Activated CD4-positive, CD25-positive, alpha-beta regulatory T cell treated with anti-CD3 and anti-CD28 coated beads, Interleukin-2, amount 50 U/mL, for 72 hours (primary cell): Measurements from ENCODE around the gene KRT6B.
"Not testable (repeated sequence)": the region's sequence is repeated elsewhere in the genome, so short reads cannot be mapped to it uniquely, and the experiment has no call there.

ENCODE experiments used
- DNase-seq: peaks from one replicate; pipeline ENCODE4 v3.0.0; 2021

The KRT6B gene

DNA sequence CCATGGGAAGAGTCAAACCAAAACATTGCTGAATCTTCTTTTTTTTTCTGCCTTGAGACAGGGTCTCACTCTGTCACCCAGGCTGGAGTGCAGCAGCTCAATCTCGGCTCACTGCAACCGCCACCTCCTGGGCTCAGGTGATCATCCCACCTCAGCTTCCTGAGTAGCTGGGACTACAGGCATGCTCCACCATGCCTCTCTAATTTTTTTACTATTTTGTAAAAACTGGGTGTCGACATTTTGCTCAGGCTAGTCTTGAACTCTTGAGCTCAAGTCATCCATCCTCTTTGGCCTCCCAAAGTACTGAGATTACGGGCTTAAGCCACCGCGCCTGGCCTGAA, 16.3 kb downstream of the KRT6B start:
- DNase-seq: no peak

- DNase-seq: no peak
Observed at GRCh38 chr12:52434760-52435530, 17.0 kb downstream of the KRT6B start.

DNA sequence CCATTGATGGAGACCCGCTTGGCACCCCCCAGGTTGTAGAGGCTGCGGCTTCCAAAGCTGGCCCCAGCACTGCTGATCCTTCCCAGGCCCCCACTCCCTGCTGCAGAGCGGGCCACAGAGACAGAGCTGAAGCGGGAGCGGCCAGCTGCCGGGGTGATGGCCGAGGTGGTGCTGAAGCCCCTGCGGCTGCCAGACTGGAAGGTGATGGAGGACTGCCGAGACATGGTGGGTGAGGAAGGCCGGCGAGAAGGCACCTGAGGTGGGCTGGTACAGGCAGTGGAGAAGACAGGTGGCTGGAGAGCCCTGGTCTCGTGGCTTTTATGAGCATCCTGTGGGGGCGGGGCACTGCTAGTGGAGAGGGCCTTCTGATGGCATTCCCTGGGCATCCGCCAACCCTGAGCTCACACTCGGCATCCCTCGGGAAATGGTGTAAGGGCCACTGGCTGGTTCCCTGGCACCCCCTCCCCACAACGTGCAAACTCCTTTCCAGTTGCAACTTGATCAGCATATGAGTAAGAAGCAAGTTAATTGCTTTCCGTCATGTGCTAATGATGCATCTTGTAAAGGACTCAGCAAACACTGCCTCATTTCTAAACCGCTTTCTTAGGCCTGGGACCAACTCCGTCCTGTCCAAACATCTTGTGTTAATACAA, 17.7 kb downstream of the KRT6B start, which contains the start of gene KRT75:
Gene KRT75, minus strand, starts transcription at position 291 of the 653 bp plus-strand sequence. Its CDS starts 67 bp downstream, at position 224.
- no peak for DNase-seq

GRCh38 chr12:52433501-52434080, 18.4 kb downstream of the KRT6B start:
- DNase-seq: no peak

- DNase-seq: no peak
Observed at GRCh38 chr12:52432559-52433207, 19.3 kb downstream of the KRT6B start.

- no peak for DNase-seq
Observed at GRCh38 chr12:52428121-52428520, 23.8 kb downstream of the KRT6B start.

DNA sequence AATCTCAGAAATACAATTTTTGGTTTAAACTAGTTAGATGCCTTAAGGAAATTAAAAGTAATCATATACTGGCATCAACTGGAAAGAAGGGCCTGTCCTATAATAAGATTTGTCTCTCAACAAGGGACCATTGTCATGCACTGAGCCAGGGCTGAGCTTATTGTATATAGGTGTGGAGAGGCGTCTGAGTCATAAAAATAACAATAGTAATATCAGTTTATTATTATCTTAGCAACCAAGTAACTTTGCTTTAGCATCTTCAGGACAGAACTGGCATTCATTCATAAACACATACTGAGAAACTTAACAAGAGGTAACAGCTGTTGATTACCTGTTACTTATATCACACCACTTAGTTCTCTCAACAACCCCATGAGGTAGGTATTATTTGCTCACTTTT, 24.9 kb downstream of the KRT6B start:
- DNase-seq: no peak

DNA sequence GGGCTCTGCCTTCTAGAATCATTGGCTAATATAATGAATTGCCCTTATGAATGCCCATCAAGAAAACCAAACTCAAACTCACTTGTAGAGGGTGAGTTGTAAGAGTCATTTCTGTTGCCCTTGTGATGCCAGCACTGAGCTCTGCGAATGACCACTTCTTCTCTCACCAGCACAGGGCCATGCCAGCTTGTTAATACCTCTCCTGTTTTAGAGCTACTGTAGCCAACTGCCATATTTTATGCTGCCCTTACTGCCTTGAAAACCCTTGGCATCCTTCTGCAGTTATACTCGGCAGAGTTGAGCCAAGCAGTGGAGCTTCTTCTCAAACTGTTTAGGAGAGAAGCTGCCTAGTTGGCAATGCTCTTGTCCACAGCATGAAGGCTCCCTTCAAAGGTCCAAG, 25.9 kb downstream of the KRT6B start:
- DNase-seq: no peak

DNA sequence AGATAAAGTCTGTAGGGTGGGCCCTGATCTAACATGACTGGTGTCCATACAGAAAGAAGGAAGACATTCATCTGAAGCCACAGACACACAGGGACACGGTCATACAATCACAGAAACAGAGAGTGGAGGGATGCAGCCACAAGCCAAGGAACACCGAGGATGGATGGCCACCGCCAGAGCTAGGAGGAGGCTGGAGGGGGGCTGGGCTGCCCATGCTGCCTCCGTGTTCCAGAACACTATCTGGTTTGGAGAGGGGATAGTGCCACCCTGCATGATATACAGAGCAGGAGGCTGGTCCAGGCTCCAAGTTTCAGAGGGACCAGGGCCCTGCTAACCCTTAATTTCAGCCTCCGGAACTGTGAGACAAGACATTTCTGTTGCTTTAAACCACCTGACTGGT, 26.5 kb downstream of the KRT6B start:
- DNase-seq: no peak

DNA sequence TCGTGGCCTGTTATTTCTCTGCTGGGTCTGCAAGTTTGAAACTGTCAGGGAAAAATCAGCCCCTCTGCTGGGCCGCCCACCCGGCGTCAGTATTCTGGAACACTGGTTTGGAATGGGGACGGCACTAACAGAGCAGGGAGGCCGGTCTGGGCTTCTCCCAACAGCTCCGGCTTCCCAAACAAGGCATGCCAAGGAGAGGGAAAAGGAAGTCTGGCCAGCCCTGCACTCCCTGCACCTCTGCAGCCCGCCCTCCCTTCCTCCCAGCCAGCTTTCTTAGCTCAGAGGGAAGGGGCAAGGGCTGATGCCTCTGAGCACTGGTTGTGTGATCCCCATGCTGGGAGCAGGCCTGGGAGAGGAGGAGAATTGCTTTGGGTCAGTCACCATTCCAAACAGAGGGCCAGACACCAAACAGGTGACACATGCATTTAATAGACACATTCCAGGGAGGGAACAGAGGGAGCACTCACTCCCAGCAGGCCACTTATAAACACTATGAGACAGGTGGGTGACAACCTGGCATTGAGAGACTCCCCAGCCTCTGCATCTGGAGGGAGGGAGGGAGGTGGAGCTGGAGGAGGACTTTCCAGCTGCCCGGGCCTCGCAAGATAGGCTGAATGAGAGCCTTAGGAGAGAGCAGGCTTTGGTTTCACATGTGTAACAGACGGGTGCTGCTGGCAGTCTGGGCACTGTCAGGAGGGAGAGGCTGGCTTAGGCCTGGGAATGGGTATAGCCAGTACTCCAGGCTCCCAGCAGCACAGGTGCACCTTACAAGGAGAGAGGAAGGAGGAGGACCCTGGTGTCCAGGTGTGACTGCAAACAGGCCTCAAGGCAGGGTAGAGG, 28.1 kb downstream of the KRT6B start:
- DNase-seq: no peak

GRCh38 chr12:52423035-52423434, 28.9 kb downstream of the KRT6B start:
- DNase-seq: no peak

- DNase-seq: no peak
Observed at GRCh38 chr12:52419656-52420055, 32.3 kb downstream of the KRT6B start.

DNA sequence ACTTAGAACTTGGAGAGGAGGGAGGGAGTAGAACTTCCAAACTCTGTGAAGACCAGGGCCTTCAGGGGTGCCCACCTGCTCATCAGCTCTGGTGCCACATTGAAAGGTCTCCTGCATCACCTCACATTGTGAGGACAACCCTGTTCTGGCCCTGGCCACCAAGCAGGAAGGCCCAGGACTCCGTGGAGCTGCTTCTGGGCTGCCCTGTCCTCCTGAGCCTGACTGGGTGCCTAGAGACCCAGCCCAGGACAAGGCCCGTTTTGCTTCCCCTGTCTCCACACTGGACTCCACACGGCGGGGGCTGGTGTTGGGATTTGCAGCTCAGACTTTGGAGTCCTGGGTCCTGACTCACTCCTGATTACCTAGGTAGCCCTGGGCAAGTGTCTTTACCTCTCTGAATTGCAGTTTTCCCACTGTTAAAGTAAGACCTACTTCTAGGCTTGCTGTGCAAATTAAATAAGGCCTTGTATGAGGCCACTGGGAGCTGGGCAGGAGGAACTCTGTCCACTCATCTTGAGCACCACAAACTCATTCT, 33.3 kb downstream of the KRT6B start:
- DNase-seq: no peak

DNA sequence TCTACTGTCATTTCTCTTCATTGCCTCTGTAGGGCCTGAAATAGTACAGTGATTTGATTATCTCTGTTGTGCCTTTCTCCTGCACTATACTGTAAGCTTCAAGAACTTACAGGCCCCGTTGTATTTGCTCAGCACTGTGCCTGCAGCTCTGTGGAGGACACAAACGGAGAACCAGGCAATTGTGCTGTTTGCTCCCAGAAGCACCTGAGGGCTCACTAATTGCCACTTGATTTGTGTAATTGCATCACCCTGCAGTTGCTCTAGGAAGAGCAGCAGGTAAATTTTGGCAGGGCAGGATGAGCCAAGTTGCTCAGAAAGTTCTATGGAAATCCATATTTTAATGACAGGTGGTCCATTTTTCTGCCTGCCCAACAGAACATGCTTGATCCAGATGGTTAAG, 34.2 kb downstream of the KRT6B start:
- DNase-seq: no peak

DNA sequence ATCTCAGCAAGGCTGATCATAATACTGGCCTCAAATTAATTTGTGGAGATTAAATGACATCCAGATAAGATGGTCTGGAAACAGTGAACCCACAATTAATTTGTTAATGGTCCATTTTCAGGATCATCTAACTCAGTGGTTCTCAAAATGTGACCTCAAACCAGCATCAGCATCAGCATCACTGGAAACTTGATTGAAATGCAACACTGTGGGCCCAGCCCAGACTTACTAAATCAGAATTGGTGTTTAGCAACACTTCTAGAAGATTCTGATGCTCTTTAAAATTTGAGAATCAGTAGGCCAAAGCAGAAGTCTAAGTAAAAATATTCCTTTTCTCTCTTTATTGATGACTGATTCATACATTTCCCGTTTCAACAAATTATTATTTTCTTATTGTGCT, 35.2 kb downstream of the KRT6B start:
- no peak for DNase-seq

DNA sequence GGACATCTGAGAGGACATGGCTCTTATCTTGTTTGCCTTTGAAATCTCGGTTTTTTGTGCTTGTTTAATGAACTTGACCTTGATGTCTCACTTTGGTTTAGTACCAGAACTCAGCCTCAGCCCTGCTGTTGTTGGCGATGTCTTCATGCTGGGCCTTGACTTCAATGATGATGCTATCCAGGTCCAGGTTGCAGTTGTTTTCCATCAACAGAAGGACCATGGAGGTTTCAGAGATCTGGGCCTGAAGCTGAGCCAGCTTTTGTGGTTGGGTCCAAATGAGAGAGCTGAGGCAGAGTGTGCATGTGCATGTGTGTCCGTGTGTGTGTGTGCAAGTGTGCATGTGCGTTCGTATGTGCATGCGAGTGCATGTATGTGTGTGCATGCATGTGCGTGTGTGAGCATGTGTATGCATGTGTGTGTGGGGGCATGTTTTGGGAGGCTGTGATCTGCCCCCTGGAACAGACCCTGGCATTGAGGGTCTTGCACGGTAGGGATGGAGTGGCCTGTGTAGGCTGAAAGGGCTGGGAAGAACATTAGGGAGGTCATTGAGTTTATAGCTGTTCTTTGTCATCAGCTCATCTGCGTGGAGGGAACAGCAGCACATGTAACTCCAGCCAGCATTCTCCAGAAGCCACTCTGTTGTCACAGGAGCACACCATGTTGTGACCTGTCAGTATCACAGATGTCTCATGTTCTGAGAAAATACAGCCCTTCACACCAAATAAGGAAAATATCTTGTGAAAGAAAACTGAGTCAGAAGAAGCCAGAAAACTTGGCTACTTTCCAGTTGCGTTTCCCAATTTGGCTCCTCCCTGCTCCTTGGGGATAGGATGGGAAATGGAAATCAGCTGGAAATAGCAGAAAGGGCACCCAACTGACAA, 35.8 kb downstream of the KRT6B start:
- DNase-seq: no peak

- no peak for DNase-seq
Observed at GRCh38 chr12:52414936-52415335, 37.0 kb downstream of the KRT6B start.

GRCh38 chr12:52413782-52414345, 38.1 kb downstream of the KRT6B start:
- DNase-seq: no peak

GRCh38 chr12:52413202-52413601, 38.7 kb downstream of the KRT6B start:
- DNase-seq: no peak

- no peak for DNase-seq
Observed at GRCh38 chr12:52411815-52412214, 40.1 kb downstream of the KRT6B start.

GRCh38 chr12:52410589-52411248, 41.2 kb downstream of the KRT6B start:
- DNase-seq: not testable (repeated sequence)
